HEK293 (cell line): ENCODE results near the gene IL11RA.

Experiments
- CTCF ChIA-PET: fragments of 350-600 bp; formaldehyde crosslinking; extraction: SDS; loops from one replicate; lab custom pipeline; 2021; ENCODE audit warnings: antibody characterized with exemption; lab: Yijun Ruan, JAX
- POLR2A ChIA-PET: fragments of 300-600 bp; formaldehyde crosslinking; extraction: SDS; loops from one replicate; lab custom pipeline; 2020; ENCODE audit warnings: antibody characterized with exemption, inconsistent platforms; lab: Yijun Ruan, JAX
- H3K27ac ChIP-seq: fragments of 200-500 bp; sonication (Bioruptor generic); 2 replicates; pipeline ENCODE4 v1.5.1; 2014; ENCODE audit warnings: low read depth, low read length, control low read depth, inconsistent platforms; ENCODE audit errors: extremely low read depth
- H3K36me3 ChIP-seq, 2 experiments: fragments of 200-500 bp in 1 of 2; sonication (Bioruptor generic) in 1 of 2; 1 replicate in 1 of 2; 2 replicates in 1 of 2; pipeline ENCODE4 v1.5.1; 2014 to 2017; ENCODE audit warnings: inconsistent platforms in 2 of 2, low read length in 2 of 2; ENCODE audit not compliant: control insufficient read depth in 2 of 2, insufficient read depth in 1 of 2
- H3K4me1 ChIP-seq: fragments of 200-500 bp; sonication (Bioruptor generic); 2 replicates; pipeline ENCODE4 v1.5.1; 2014; ENCODE audit warnings: mild to moderate bottlenecking, low read length, inconsistent platforms; ENCODE audit not compliant: control insufficient read depth, insufficient read depth
- H3K4me3 ChIP-seq: 2 replicates; pipeline ENCODE4 v1.5.1; 2011; ENCODE audit warnings: low read depth, mild to moderate bottlenecking, control low read depth, low read length, moderate library complexity
- H3K9me3 ChIP-seq: fragments of 200-500 bp; sonication (Bioruptor generic); 2 replicates; pipeline ENCODE4 v1.5.1; 2014; ENCODE audit warnings: low read depth, low read length, inconsistent platforms; ENCODE audit not compliant: control insufficient read depth, insufficient read depth
- GLIS2 ChIP-seq: fragments of 450-650 bp; formaldehyde crosslinking; IDR thresholded peaks from 2 replicates; pipeline ENCODE4 v1.5.1; 2016; ENCODE audit warnings: missing biosample characterization, missing genetic modification characterization
- HOXC10 ChIP-seq: sonication (generic); formaldehyde crosslinking; IDR thresholded peaks from 2 replicates; pipeline ENCODE4 v1.8.1; 2023; ENCODE audit warnings: mild to moderate bottlenecking, missing genetic modification reagents
- KLF10 ChIP-seq: fragments of 450-650 bp; IDR thresholded peaks from 2 replicates; pipeline ENCODE4 v1.5.1; 2018; ENCODE audit warnings: missing biosample characterization, mild to moderate bottlenecking, missing genetic modification characterization
- SALL2 ChIP-seq: fragments of 450-650 bp; formaldehyde crosslinking; IDR thresholded peaks from 2 replicates; pipeline ENCODE4 v1.5.0; 2017; ENCODE audit warnings: missing biosample characterization, mild to moderate bottlenecking, missing genetic modification characterization, borderline replicate concordance
- WT1 ChIP-seq: fragments of 450-650 bp; formaldehyde crosslinking; IDR thresholded peaks from 2 replicates; pipeline ENCODE4 v1.5.1; 2016; ENCODE audit warnings: missing biosample characterization, missing genetic modification characterization
- YY1 ChIP-seq: fragments of 450-650 bp; formaldehyde crosslinking; IDR thresholded peaks from 2 replicates; pipeline ENCODE4 v1.5.1; 2018; ENCODE audit warnings: missing biosample characterization, missing genetic modification characterization
- ZFHX2 ChIP-seq: fragments of 450-650 bp; formaldehyde crosslinking; conservative IDR thresholded peaks from 2 replicates; pipeline ENCODE4 v1.5.1; 2016; ENCODE audit warnings: missing biosample characterization, missing genetic modification characterization
- ZFP3 ChIP-seq: fragments of 450-650 bp; formaldehyde crosslinking; IDR thresholded peaks from 2 replicates; pipeline ENCODE4 v1.5.1; 2016; ENCODE audit warnings: low read depth, missing biosample characterization, missing genetic modification characterization
- ZFP41 ChIP-seq: fragments of 450-650 bp; formaldehyde crosslinking; IDR thresholded peaks from 2 replicates; pipeline ENCODE4 v1.5.1; 2016; ENCODE audit warnings: missing biosample characterization, missing genetic modification characterization, borderline replicate concordance
- ZFP69B ChIP-seq: fragments of 450-650 bp; formaldehyde crosslinking; IDR thresholded peaks from 2 replicates; pipeline ENCODE4 v1.5.1; 2016; ENCODE audit warnings: missing biosample characterization, missing genetic modification characterization
- ZIC2 ChIP-seq: fragments of 450-650 bp; formaldehyde crosslinking; IDR thresholded peaks from 2 replicates; pipeline ENCODE4 v1.5.1; 2016; ENCODE audit warnings: missing biosample characterization, missing genetic modification characterization
- ZNF292 ChIP-seq: fragments of 450-650 bp; formaldehyde crosslinking; IDR thresholded peaks from 2 replicates; pipeline ENCODE4 v1.5.1; 2016; ENCODE audit warnings: low read depth, missing biosample characterization, missing genetic modification characterization, borderline replicate concordance
- ZNF366 ChIP-seq: fragments of 450-650 bp; formaldehyde crosslinking; conservative IDR thresholded peaks from 2 replicates; pipeline ENCODE4 v1.5.1; 2016; ENCODE audit warnings: missing biosample characterization, missing genetic modification characterization
- ZNF548 ChIP-seq: fragments of 450-650 bp; formaldehyde crosslinking; IDR thresholded peaks from 2 replicates; pipeline ENCODE4 v1.5.1; 2016; ENCODE audit warnings: missing biosample characterization, missing genetic modification characterization
- ZNF626 ChIP-seq: fragments of 450-650 bp; sonication (Bioruptor Pico); formaldehyde crosslinking; IDR thresholded peaks from 2 replicates; pipeline ENCODE4 v1.5.1; 2018; ENCODE audit warnings: missing biosample characterization, missing genetic modification characterization, inconsistent platforms
- ZNF768 ChIP-seq: fragments of 450-650 bp; formaldehyde crosslinking; IDR thresholded peaks from 2 replicates; pipeline ENCODE4 v1.5.1; 2018; ENCODE audit warnings: missing biosample characterization, mild to moderate bottlenecking, missing genetic modification characterization
- ZNF777 ChIP-seq: fragments of 450-650 bp; formaldehyde crosslinking; IDR thresholded peaks from 2 replicates; pipeline ENCODE4 v1.5.1; 2017; ENCODE audit warnings: missing biosample characterization, missing genetic modification characterization, borderline replicate concordance
- ZSCAN16 ChIP-seq: fragments of 450-650 bp; formaldehyde crosslinking; IDR thresholded peaks from 2 replicates; pipeline ENCODE4 v1.5.1; 2016; ENCODE audit warnings: missing biosample characterization, missing genetic modification characterization
- TF ChIP-seq, protein P1 (sequence below): fragments of 450-650 bp; formaldehyde crosslinking; optimal IDR thresholded peaks from 2 replicates; pipeline ENCODE3; 2016; ENCODE audit warnings: missing biosample characterization, mild to moderate bottlenecking, missing genetic modification characterization
- TF ChIP-seq, protein P2 (sequence below): fragments of 450-650 bp; formaldehyde crosslinking; IDR thresholded peaks from 2 replicates; pipeline ENCODE4 v1.5.1; 2017; ENCODE audit warnings: missing biosample characterization, missing genetic modification characterization
- TF ChIP-seq, protein P3 (sequence below): fragments of 450-650 bp; formaldehyde crosslinking; IDR thresholded peaks from 2 replicates; pipeline ENCODE4 v1.5.1; 2016; ENCODE audit warnings: missing biosample characterization, missing genetic modification characterization
- TF ChIP-seq, protein P4 (sequence below): fragments of 450-650 bp; formaldehyde crosslinking; IDR thresholded peaks from 2 replicates; pipeline ENCODE4 v1.5.1; 2016; ENCODE audit warnings: missing biosample characterization, missing genetic modification characterization
- TF ChIP-seq, protein P5 (sequence below): fragments of 450-650 bp; formaldehyde crosslinking; IDR thresholded peaks from 2 replicates; pipeline ENCODE4 v1.5.1; 2017; ENCODE audit warnings: missing biosample characterization, missing genetic modification characterization
- TF ChIP-seq, protein P6 (sequence below): fragments of 450-650 bp; formaldehyde crosslinking; IDR thresholded peaks from 2 replicates; pipeline ENCODE4 v1.5.1; 2016; ENCODE audit warnings: missing biosample characterization, missing genetic modification characterization

The IL11RA gene

DNA sequence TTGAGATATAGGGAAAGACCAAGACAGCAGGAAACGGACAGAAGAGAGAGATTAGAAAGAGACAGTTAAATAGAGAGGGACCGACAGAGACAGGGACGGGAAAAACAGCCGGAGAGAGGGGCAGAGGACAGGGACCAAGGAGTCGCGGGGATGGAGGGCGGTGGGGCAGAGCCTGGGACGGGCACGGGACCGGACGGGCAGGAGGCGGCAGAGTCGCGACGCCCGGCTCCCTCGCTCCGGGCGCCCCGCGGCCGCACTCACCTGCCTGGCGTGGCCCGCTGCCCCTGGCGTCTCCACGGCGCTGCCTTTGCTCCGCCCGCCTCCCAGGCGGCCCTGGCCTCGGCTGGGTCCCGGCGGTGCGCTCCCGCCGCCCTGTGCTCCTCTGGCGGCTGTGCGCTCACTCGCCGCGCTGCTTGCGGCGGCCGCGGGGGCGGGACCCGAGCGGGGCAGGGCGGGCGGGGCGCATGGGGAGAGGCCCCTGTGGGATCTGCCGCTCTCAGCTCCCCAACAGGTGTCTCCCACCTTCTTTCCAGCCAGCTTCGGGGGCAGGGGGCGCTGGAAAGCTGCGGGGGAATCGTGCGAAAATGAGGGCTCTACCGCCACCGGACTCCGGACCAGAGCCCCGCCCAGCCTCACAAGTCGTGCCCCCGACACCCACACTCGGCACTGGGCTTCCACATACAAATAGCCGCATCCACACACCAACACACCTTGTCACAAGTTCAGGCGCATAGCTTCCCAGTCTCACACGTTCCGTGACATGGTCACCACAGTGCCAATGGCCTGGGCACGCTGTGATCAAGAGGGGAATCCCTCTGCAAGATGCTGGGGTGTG lies 23.1 kb upstream of the IL11RA start, which contains the start of gene ARID3C (continued):
- TF ChIP-seq, protein P1, sequence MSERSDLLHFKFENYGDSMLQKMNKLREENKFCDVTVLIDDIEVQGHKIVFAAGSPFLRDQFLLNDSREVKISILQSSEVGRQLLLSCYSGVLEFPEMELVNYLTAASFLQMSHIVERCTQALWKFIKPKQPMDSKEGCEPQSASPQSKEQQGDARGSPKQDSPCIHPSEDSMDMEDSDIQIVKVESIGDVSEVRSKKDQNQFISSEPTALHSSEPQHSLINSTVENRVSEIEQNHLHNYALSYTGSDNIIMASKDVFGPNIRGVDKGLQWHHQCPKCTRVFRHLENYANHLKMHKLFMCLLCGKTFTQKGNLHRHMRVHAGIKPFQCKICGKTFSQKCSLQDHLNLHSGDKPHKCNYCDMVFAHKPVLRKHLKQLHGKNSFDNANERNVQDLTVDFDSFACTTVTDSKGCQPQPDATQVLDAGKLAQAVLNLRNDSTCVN (tag by site-specific recombination) = peak; percentile 30
- TF ChIP-seq ZFHX2 (tag by site-specific recombination) = peak; percentile 67
- TF ChIP-seq ZNF292 = no peak
- TF ChIP-seq ZNF366 (tag by site-specific recombination) = peak; percentile 58; the same call in 1 of the 2 replicates
- no peak for TF ChIP-seq YY1 (tag by site-specific recombination)

DNA sequence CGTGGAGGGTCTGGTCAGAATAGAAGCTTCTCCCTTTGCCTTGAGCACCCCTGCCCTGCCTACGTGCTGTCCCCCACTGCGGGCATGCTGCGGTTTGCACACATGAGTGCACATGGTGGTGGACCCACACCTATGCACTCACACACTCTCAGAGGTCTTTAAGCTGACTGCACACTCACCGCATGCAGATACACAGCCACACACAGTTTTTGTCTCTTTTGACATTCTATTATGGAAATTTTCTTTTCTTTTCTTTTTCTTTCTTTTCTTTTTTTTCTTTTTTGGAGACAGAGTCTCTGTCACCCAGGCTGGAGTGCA lies 22.5 kb upstream of the IL11RA start:
- Histone ChIP-seq H3K27ac (no peak overlapping the region), H3K4me1 (no peaks in the 10 kb centered on the region; the same call in 1 of the 2 replicates), H3K36me3 (no peaks in the 10 kb centered on the region; a peak in 1 of 3 replicates), H3K9me3 (no peaks in the 10 kb centered on the region), H3K4me3 (no peak overlapping the region)
- CTCF ChIA-PET = interaction anchor here (0.7 to 3.2 kb wide), 6 partner anchors 9 to 107 kb away, joined by 3 to 18 read pairs (median 8); partner anchors contain the start of genes DCTN3 and RPP25L
- TF ChIP-seq, protein P2, sequence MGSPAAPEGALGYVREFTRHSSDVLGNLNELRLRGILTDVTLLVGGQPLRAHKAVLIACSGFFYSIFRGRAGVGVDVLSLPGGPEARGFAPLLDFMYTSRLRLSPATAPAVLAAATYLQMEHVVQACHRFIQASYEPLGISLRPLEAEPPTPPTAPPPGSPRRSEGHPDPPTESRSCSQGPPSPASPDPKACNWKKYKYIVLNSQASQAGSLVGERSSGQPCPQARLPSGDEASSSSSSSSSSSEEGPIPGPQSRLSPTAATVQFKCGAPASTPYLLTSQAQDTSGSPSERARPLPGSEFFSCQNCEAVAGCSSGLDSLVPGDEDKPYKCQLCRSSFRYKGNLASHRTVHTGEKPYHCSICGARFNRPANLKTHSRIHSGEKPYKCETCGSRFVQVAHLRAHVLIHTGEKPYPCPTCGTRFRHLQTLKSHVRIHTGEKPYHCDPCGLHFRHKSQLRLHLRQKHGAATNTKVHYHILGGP (tag by site-specific recombination) = no peak
- TF ChIP-seq ZNF777 (tag by site-specific recombination) (no peak), ZFP3 (tag by site-specific recombination) (no peak), SALL2 (tag by site-specific recombination) (no peak), ZNF768 (tag by site-specific recombination) (no peak), ZNF548 (tag by site-specific recombination) (no peak), ZSCAN16 (tag by site-specific recombination) (no peak), ZIC2 (tag by site-specific recombination) (no peak), ZFP41 (tag by site-specific recombination) (no peak), ZNF626 (tag by site-specific recombination) (no peak), ZFP69B (tag by site-specific recombination) (peak; percentile 72), KLF10 (tag by site-specific recombination) (no peak), WT1 (tag by site-specific recombination) (no peak), GLIS2 (tag by site-specific recombination) (0 out of 2 replicates have a peak, but pooled peaks have one; percentile 1), HOXC10 (CRISPR knock-in tag) (no peak)
- TF ChIP-seq, protein P3, sequence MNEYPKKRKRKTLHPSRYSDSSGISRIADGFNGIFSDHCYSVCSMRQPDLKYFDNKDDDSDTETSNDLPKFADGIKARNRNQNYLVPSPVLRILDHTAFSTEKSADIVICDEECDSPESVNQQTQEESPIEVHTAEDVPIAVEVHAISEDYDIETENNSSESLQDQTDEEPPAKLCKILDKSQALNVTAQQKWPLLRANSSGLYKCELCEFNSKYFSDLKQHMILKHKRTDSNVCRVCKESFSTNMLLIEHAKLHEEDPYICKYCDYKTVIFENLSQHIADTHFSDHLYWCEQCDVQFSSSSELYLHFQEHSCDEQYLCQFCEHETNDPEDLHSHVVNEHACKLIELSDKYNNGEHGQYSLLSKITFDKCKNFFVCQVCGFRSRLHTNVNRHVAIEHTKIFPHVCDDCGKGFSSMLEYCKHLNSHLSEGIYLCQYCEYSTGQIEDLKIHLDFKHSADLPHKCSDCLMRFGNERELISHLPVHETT (tag by site-specific recombination) = no peak
- TF ChIP-seq, protein P4, sequence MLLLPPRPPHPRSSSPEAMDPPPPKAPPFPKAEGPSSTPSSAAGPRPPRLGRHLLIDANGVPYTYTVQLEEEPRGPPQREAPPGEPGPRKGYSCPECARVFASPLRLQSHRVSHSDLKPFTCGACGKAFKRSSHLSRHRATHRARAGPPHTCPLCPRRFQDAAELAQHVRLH = no peak
- TF ChIP-seq, protein P5, sequence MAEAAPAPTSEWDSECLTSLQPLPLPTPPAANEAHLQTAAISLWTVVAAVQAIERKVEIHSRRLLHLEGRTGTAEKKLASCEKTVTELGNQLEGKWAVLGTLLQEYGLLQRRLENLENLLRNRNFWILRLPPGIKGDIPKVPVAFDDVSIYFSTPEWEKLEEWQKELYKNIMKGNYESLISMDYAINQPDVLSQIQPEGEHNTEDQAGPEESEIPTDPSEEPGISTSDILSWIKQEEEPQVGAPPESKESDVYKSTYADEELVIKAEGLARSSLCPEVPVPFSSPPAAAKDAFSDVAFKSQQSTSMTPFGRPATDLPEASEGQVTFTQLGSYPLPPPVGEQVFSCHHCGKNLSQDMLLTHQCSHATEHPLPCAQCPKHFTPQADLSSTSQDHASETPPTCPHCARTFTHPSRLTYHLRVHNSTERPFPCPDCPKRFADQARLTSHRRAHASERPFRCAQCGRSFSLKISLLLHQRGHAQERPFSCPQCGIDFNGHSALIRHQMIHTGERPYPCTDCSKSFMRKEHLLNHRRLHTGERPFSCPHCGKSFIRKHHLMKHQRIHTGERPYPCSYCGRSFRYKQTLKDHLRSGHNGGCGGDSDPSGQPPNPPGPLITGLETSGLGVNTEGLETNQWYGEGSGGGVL (tag by site-specific recombination) = no peak
- TF ChIP-seq, protein P6, sequence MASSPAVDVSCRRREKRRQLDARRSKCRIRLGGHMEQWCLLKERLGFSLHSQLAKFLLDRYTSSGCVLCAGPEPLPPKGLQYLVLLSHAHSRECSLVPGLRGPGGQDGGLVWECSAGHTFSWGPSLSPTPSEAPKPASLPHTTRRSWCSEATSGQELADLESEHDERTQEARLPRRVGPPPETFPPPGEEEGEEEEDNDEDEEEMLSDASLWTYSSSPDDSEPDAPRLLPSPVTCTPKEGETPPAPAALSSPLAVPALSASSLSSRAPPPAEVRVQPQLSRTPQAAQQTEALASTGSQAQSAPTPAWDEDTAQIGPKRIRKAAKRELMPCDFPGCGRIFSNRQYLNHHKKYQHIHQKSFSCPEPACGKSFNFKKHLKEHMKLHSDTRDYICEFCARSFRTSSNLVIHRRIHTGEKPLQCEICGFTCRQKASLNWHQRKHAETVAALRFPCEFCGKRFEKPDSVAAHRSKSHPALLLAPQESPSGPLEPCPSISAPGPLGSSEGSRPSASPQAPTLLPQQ (tag by site-specific recombination) = peak; percentile 75
- POLR2A ChIA-PET = interaction anchor here (1.5 kb wide), 1 partner anchor 8 kb away, joined by 9 read pairs; the partner anchor contains the start of gene SIGMAR1
